AG04450 (cell line): ENCODE results near the gene OR1J2. TPM values are rescaled to one million over a fixed set of nuclear protein-coding genes. Genes with fewer than 3 reads are reported as not detected.

Source experiments
- CTCF ChIA-PET: fragments of 300-600, 350-600 bp; formaldehyde crosslinking; extraction: SDS; loops from one replicate; lab custom pipeline; 2022; ENCODE audit warnings: antibody characterized with exemption, inconsistent platforms; lab: Charles Lee
- POLR2A ChIA-PET: fragments of 350-600 bp; formaldehyde crosslinking; extraction: SDS; loops from one replicate; lab custom pipeline; 2021; ENCODE audit warnings: antibody characterized with exemption, inconsistent platforms; lab: Yijun Ruan, JAX
- DNase-seq: peaks from one replicate; pipeline ENCODE4 v3.0.0-alpha.2; 2011; ENCODE audit warnings: low read depth, low spot score
- H3K27ac ChIP-seq: one replicate; pipeline ENCODE4 v1.5.1; 2012; ENCODE audit warnings: low read depth, low read length, control low read depth
- H3K27me3 ChIP-seq: one replicate; pipeline ENCODE4 v1.6.0; 2012; ENCODE audit warnings: low read length; ENCODE audit not compliant: control insufficient read depth, insufficient read depth
- H3K4me3 ChIP-seq: 2 replicates; pipeline ENCODE4 v1.5.1; 2011; ENCODE audit warnings: mild to moderate bottlenecking, low read depth, low read length, control low read depth
- H3K9me3 ChIP-seq: 2 replicates; pipeline ENCODE4 v1.5.1; 2012; ENCODE audit warnings: low read length; ENCODE audit not compliant: control insufficient read depth, insufficient read depth
- CTCF ChIP-seq: IDR thresholded peaks from 2 replicates; pipeline ENCODE4 v1.5.1; 2011; ENCODE audit warnings: low read depth, low read length, control low read depth, inconsistent platforms
- polyA minus RNA-seq: library from RNA; depleted of rRNA, polyadenylated mRNA; stranded (reverse); fragments of >200 nt; gene quantifications from 2 replicates; pipeline ENCODE4 v1.2.3, GENCODE V29; 2011; rRNA and poly(A)+ RNA removed
- polyA plus RNA-seq: library from polyadenylated mRNA; depleted of rRNA; stranded (reverse); fragments of >200 nt; gene quantifications from 2 replicates; pipeline ENCODE4 v1.2.3, GENCODE V29; 2011; rRNA removed

OR1J2 gene
- polyA plus RNA-seq (0.10 TPM in 1 of 2 replicates, not detected in the other), polyA minus RNA-seq (0.74 and 0.83 TPM in 2 replicates)

- no peak within 1 kb of the TSS for H3K4me3 ChIP-seq
- no peaks in the 10 kb centered on the region for H3K9me3 ChIP-seq
- H3K27ac ChIP-seq = no peak within 1 kb of the TSS
- no peaks in the 10 kb centered on the region for H3K27me3 ChIP-seq
- CTCF ChIA-PET = interaction anchor here (1.5 kb wide), 1 partner anchor 12 kb away, joined by 10 read pairs; no protein-coding TSS in a partner anchor
- no peak for DNase-seq
- POLR2A ChIA-PET = no interaction called here
- no peak for TF ChIP-seq CTCF
Measured at GRCh38 chr9:122510502-122510901, at the start of gene OR1J2. Gene OR1J2 (plus strand): TSS chr9:122510802. CDS start chr9:122510802, 0 bp downstream.

- ChIA-PET POLR2A (no interaction called here), CTCF (interaction anchor here (0.5 to 4.7 kb wide), 14 partner anchors 9 to 558 kb away, joined by 3 to 104 read pairs (median 4); no protein-coding TSS in a partner anchor)
- no peak for DNase-seq
- Histone ChIP-seq H3K27ac (no peak overlapping the region), H3K4me3 (peak overlapping the region; percentile 55), H3K27me3 (no peaks in the 10 kb centered on the region), H3K9me3 (no peaks in the 10 kb centered on the region)
- TF ChIP-seq CTCF = peak; percentile 19; the same call in 1 of the 2 replicates
Measured at GRCh38 chr9:122463828-122464632, 46.6 kb upstream of the OR1J2 start.

- ChIA-PET POLR2A (no interaction called here), CTCF (interaction anchor here (0.5 to 4.7 kb wide), 26 partner anchors 8 to 557 kb away, joined by 3 to 104 read pairs (median 4); partner anchors contain the start of gene OR1J1)
- H3K4me3 ChIP-seq = peak overlapping the region; percentile 55
- no peaks in the 10 kb centered on the region for H3K27me3 ChIP-seq
- no peak overlapping the region for H3K27ac ChIP-seq
- peak; percentile 88 for TF ChIP-seq CTCF
- H3K9me3 ChIP-seq = no peaks in the 10 kb centered on the region
- peak; percentile 74 for DNase-seq
Measured at GRCh38 chr9:122464633-122465567, 45.7 kb upstream of the OR1J2 start.

- no peak overlapping the region for H3K4me3 ChIP-seq
- ChIA-PET CTCF (interaction anchor here (1.2 kb wide), 1 partner anchor 25 kb away, joined by 3 read pairs; no protein-coding TSS in a partner anchor), POLR2A (no interaction called here)
- no peaks in the 10 kb centered on the region for H3K9me3 ChIP-seq
- TF ChIP-seq CTCF = no peak
- DNase-seq = no peak
- H3K27me3 ChIP-seq = no peaks in the 10 kb centered on the region
- H3K27ac ChIP-seq = no peak overlapping the region
Measured at GRCh38 chr9:122466456-122466855, 44.1 kb upstream of the OR1J2 start.
